PC-3 (cell line): ENCODE results near the gene ZCWPW1. TPM values are rescaled to one million over a fixed set of nuclear protein-coding genes. Genes with fewer than 3 reads are reported as not detected.
"Not testable (repeated sequence)": the region's sequence is repeated elsewhere in the genome, so short reads cannot be mapped to it uniquely, and the experiment has no call there.

Experiments
- ATAC-seq: fragments of 200-7000 bp; cut with Tn5 transposase; 2 replicates; pipeline ENCODE4 v1.9.1; 2020; ENCODE audit warnings: mild to moderate bottlenecking, moderate library complexity
- BruUV-seq: library from RNA; stranded (reverse); fragments of 400-500 nt; replicated peaks from 2 replicates; lab custom pipeline; 2021; lab: Mats Ljungman, UMichigan
- CTCF ChIA-PET: fragments of 300-600 bp; sonication (Branson Sonifier 250); formaldehyde crosslinking; loops from one replicate; lab custom pipeline; 2022; ENCODE audit warnings: antibody characterized with exemption; lab: Charles Lee
- POLR2A ChIA-PET: fragments of 300-600 bp; sonication (Branson Sonifier 250); formaldehyde crosslinking; loops from one replicate; lab custom pipeline; 2022; ENCODE audit warnings: antibody characterized with exemption; ENCODE audit not compliant: unreplicated experiment; lab: Charles Lee
- DNase-seq: peaks from one replicate; pipeline ENCODE4 v3.0.0-alpha.2; 2015
- H2AFZ ChIP-seq: fragments of 300-600 bp; sonication (generic); 2 replicates; pipeline ENCODE4 v1.6.0; 2016; ENCODE audit warnings: antibody characterized with exemption, low read length
- H3F3A ChIP-seq: fragments of 300-600 bp; sonication (generic); one replicate; pipeline ENCODE4 v1.6.0; 2017; ENCODE audit warnings: antibody characterized with exemption, low read length, control low read depth, mild to moderate bottlenecking; ENCODE audit not compliant: unreplicated experiment
- H3K27ac ChIP-seq: fragments of 300-600 bp; sonication (generic); 2 replicates; pipeline ENCODE4 v1.5.1; 2016; ENCODE audit warnings: mild to moderate bottlenecking, low read length
- H3K27me3 ChIP-seq: fragments of 300-600 bp; sonication (generic); 2 replicates; pipeline ENCODE4 v1.6.1; 2016; ENCODE audit warnings: low read length, mixed read lengths
- H3K36me3 ChIP-seq: fragments of 300-600 bp; sonication (generic); 2 replicates; pipeline ENCODE4 v1.6.1; 2016; ENCODE audit warnings: low read depth, mixed run types, low read length, mixed read lengths
- H3K4me1 ChIP-seq: fragments of 300-600 bp; sonication (generic); 2 replicates; pipeline ENCODE4 v1.5.1; 2016; ENCODE audit warnings: low read length; ENCODE audit not compliant: insufficient read depth
- H3K4me2 ChIP-seq: fragments of 300-600 bp; sonication (generic); 2 replicates; pipeline ENCODE4 v1.6.0; 2016; ENCODE audit warnings: low read length
- H3K4me3 ChIP-seq: fragments of 300-600 bp; sonication (generic); 2 replicates; pipeline ENCODE4 v1.5.1; 2016; ENCODE audit warnings: mild to moderate bottlenecking, low read length, mixed read lengths
- H3K79me2 ChIP-seq: fragments of 300-600 bp; sonication (generic); 2 replicates; pipeline ENCODE4 v1.6.1; 2017; ENCODE audit warnings: low read length, mixed read lengths
- H3K9ac ChIP-seq: fragments of 300-600 bp; sonication (generic); 2 replicates; pipeline ENCODE4 v1.6.0; 2016; ENCODE audit warnings: mild to moderate bottlenecking, low read length
- H3K9me2 ChIP-seq: fragments of 300-600 bp; sonication (generic); replicated peaks from 2 replicates; pipeline ENCODE4 v1.6.1; 2016; ENCODE audit warnings: mixed run types, low read length, mixed read lengths
- H3K9me3 ChIP-seq: fragments of 300-600 bp; sonication (generic); 2 replicates; pipeline ENCODE4 v1.6.1; 2016; ENCODE audit warnings: low read length, mixed read lengths
- H4K20me1 ChIP-seq: fragments of 300-600 bp; sonication (generic); 2 replicates; pipeline ENCODE4 v1.6.1; 2016; ENCODE audit warnings: low read length, mixed read lengths
- CTCF ChIP-seq: fragments of 300-600 bp; sonication (generic); conservative IDR thresholded peaks from 2 replicates; pipeline ENCODE4 v1.5.1; 2017; ENCODE audit warnings: antibody characterized with exemption, low read depth, mild to moderate bottlenecking, low read length
- EZH2 ChIP-seq: fragments of 300-600 bp; sonication (generic); IDR thresholded peaks from one replicate; pipeline ENCODE4 v1.6.1; 2017; ENCODE audit warnings: antibody characterized with exemption, mild to moderate bottlenecking, low read length; ENCODE audit not compliant: unreplicated experiment
- EZH2phosphoT487 ChIP-seq: fragments of 300-600 bp; sonication (generic); IDR thresholded peaks from 2 replicates; pipeline ENCODE4 v1.6.1; 2018; ENCODE audit warnings: mild to moderate bottlenecking, antibody characterized with exemption, low read length, borderline replicate concordance
- intact Hi-C: fragments of 100-400 bp; cut with micrococcal nuclease; formaldehyde crosslinking; loops from 2 replicates; pipeline ENCODE4 v1.9.0; 2023
- total RNA-seq: library from RNA; depleted of rRNA; stranded (reverse); fragments of >200 nt; gene quantifications from 2 replicates; pipeline ENCODE4 v1.2.3, GENCODE V29; 2014

Gene ZCWPW1
- total RNA-seq, 1 experiment from 2014 or later: 2.2 TPM

GRCh38 chr7:100449190-100449795 is 20.8 kb upstream of the ZCWPW1 start:
- H2AFZ ChIP-seq: no peak overlapping the region
- TF ChIP-seq EZH2: no peak
- TF ChIP-seq CTCF: no peak
- TF ChIP-seq EZH2phosphoT487: no peak
- H3K9me3 ChIP-seq: no peaks in the 10 kb centered on the region
- no peak overlapping the region for H3K4me2 ChIP-seq
- intact Hi-C loops: no loop called here
- H3K36me3 ChIP-seq: no peaks in the 10 kb centered on the region
- no peaks in the 10 kb centered on the region for H3K79me2 ChIP-seq
- H3K27ac ChIP-seq: no peak overlapping the region
- H3F3A ChIP-seq: no peaks in the 10 kb centered on the region
- no peaks in the 10 kb centered on the region for H3K9me2 ChIP-seq
- H4K20me1 ChIP-seq: no peaks in the 10 kb centered on the region
- H3K27me3 ChIP-seq: no peaks in the 10 kb centered on the region
- ChIA-PET CTCF (no interaction called here), POLR2A (no interaction called here)
- H3K4me3 ChIP-seq: no peak overlapping the region
- DNase-seq (no peak), ATAC-seq (no peak)
- H3K9ac ChIP-seq: no peak overlapping the region
- no TSS peak for BruUV-seq
- no peaks in the 10 kb centered on the region for H3K4me1 ChIP-seq

DNA sequence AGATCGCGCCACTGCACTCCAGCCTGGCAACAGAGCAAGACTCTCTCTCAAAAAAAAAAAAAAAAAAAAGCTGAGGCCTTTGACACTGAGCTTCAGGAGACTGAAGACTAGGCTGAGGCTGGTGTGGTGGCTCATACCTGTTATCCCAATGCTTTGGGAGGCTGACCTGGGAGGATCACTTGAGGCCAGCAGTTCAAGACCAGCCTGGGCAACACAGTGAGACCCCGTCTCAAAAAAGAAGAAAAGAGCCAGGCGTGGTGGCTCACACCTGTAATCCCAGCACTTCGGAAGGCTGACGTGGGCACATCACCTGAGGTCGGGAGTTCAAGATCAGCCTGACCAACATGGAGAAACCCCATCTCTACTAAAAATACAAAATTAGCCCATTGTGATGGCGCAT is 18.9 kb upstream of the ZCWPW1 start:
- BruUV-seq, H3K27me3 ChIP-seq, H4K20me1 ChIP-seq, H3K27ac ChIP-seq, H3K4me3 ChIP-seq, intact Hi-C loops, H3K4me1 ChIP-seq, H2AFZ ChIP-seq, H3K79me2 ChIP-seq, H3K9me2 ChIP-seq, DNase-seq, H3F3A ChIP-seq, H3K9me3 ChIP-seq, H3K9ac ChIP-seq, H3K36me3 ChIP-seq, H3K4me2 ChIP-seq, ATAC-seq: not testable (repeated sequence)
- ChIA-PET POLR2A (interaction anchor here (0.6 kb wide), 1 partner anchor 315 kb away, joined by 7 read pairs; no protein-coding TSS in a partner anchor), CTCF (interaction anchor here (0.6 to 1.0 kb wide), 2 partner anchors 7 to 11 kb away, joined by 4 to 6 read pairs; partner anchors contain the start of gene PPP1R35)

DNA sequence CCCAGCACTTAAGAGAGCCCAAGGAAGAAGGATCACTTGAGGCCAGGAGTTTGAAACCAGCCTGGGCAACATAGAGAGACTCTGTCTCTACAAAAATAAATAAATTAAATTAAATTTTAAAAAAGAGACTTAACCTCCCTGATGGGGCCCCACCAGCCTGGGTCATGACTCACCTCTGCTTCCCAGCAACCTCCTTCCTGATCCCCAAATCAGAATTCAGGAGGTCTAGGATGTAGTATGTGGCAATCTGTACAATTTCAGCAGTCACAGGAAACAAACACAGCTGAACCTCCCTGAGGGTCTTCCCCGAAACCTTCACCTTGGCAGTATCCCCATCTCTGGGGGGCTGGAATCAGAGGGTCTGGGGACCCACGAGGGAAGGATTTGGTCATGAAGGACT is 17.5 kb upstream of the ZCWPW1 start:
- intact Hi-C loops: no loop called here
- Histone ChIP-seq H3K9me2 (no peaks in the 10 kb centered on the region), H3K9ac (no peak overlapping the region), H4K20me1 (no peaks in the 10 kb centered on the region), H3K79me2 (no peaks in the 10 kb centered on the region), H3K27me3 (no peaks in the 10 kb centered on the region), H2AFZ (no peak overlapping the region), H3F3A (no peaks in the 10 kb centered on the region), H3K4me3 (no peak overlapping the region), H3K9me3 (no peaks in the 10 kb centered on the region), H3K27ac (no peak overlapping the region), H3K36me3 (no peaks in the 10 kb centered on the region), H3K4me2 (no peak overlapping the region), H3K4me1 (no peaks in the 10 kb centered on the region)
- no peak for ATAC-seq
- no TSS peak for BruUV-seq
- ChIA-PET CTCF (interaction anchor here (0.7 kb wide), 1 partner anchor 489 kb away, joined by 3 read pairs; no protein-coding TSS in a partner anchor), POLR2A (no interaction called here)
- no peak for TF ChIP-seq CTCF
- TF ChIP-seq EZH2phosphoT487: no peak
- TF ChIP-seq EZH2: no peak
- DNase-seq: no peak
